HL-60/S4 treated with phorbol 12-myristate 13-acetate at 8.2 ng/mL for 4 days and 3 days (cell line): Measurements from ENCODE around the gene GAMT.

ENCODE experiments used
- in situ Hi-C: fragments of 300-500 bp; cut with MboI; formaldehyde crosslinking; loops from 2 replicates; pipeline ENCODE4 v1.15.0; 2022; ENCODE audit warnings: low sequenced_read_pairs

GAMT gene

GRCh38 chr19:1418951-1419738 lies 17.8 kb upstream of the GAMT start:
- in situ Hi-C loops: no loop called here

- in situ Hi-C loops: no loop called here
Measured at GRCh38 chr19:1418496-1418775, 17.1 kb upstream of the GAMT start.

GRCh38 chr19:1417681-1418495 lies 16.5 kb upstream of the GAMT start:
- in situ Hi-C loops: no loop called here

GRCh38 chr19:1417145-1417544 lies 15.8 kb upstream of the GAMT start:
- in situ Hi-C loops: no loop called here

GRCh38 chr19:1416014-1416841 lies 14.9 kb upstream of the GAMT start:
- in situ Hi-C loops: no loop called here

- in situ Hi-C loops: no loop called here
Measured at GRCh38 chr19:1412995-1413800, 11.9 kb upstream of the GAMT start.

- in situ Hi-C loops: no loop called here
Measured at GRCh38 chr19:1412323-1412923, 11.1 kb upstream of the GAMT start.

- in situ Hi-C loops: no loop called here
Measured at GRCh38 chr19:1411255-1412191, 10.2 kb upstream of the GAMT start.

- in situ Hi-C loops: no loop called here
Measured at GRCh38 chr19:1410789-1411188, 9.4 kb upstream of the GAMT start.

- in situ Hi-C loops: no loop called here
Measured at GRCh38 chr19:1410136-1410786, 8.9 kb upstream of the GAMT start.

- in situ Hi-C loops: no loop called here
Measured at GRCh38 chr19:1409204-1410005, 8.1 kb upstream of the GAMT start.

GRCh38 chr19:1408300-1409203 lies 7.2 kb upstream of the GAMT start:
- in situ Hi-C loops: no loop called here

- in situ Hi-C loops: no loop called here
Measured at GRCh38 chr19:1407528-1408299, 6.4 kb upstream of the GAMT start, which contains the start of gene DAZAP1. DAZAP1 (plus strand) TSS chr19:1407586; CDS start chr19:1407774, 188 bp downstream.

- in situ Hi-C loops: no loop called here
Measured at GRCh38 chr19:1406774-1407527, 5.6 kb upstream of the GAMT start.

- in situ Hi-C loops: no loop called here
Measured at GRCh38 chr19:1402411-1403070, 1.2 kb upstream of the GAMT start.
